ENCODE measurements around the gene FGF19.
A peak's percentile ranks its signal among the peaks of the same experiment; 100 is the strongest.
"Not testable (repeated sequence)": the region's sequence is repeated elsewhere in the genome, so short reads cannot be mapped to it uniquely, and the experiment has no call there.

Gene FGF19

GRCh38 chr11:69716891-69717747 is 13.3 kb upstream of the FGF19 start:
- DNase-seq: no peak

GRCh38 chr11:69716099-69716498 is 12.3 kb upstream of the FGF19 start:
- DNase-seq: no peak

GRCh38 chr11:69715446-69715845 is 11.6 kb upstream of the FGF19 start:
- DNase-seq: no peak

- peak; percentile 52 to 71 (median 64) for DNase-seq
These were observed 8.3 kb upstream of the FGF19 start for GRCh38 chr11:69711822-69712801.

- no peak for DNase-seq
These were observed 5.0 kb upstream of the FGF19 start for GRCh38 chr11:69708736-69709401.

GRCh38 chr11:69707176-69707575 is 3.4 kb upstream of the FGF19 start:
- DNase-seq: no peak

GRCh38 chr11:69705901-69706787 is 2.3 kb upstream of the FGF19 start:
- DNase-seq: no peak

GRCh38 chr11:69705351-69705811 is 1.6 kb upstream of the FGF19 start:
- DNase-seq: no peak

- peak in 2 of 3 donors; percentile 18 to 52 for DNase-seq
These were observed 859 bp upstream of the FGF19 start for GRCh38 chr11:69704508-69705253.

- no peak for DNase-seq
These were observed 412 bp downstream of the FGF19 start for GRCh38 chr11:69703453-69703767.

- DNase-seq: no peak
These were observed 911 bp downstream of the FGF19 start for GRCh38 chr11:69702769-69703452.

GRCh38 chr11:69702239-69702691 is 1.6 kb downstream of the FGF19 start:
- DNase-seq: no peak

- DNase-seq: no peak
These were observed 3.3 kb downstream of the FGF19 start for GRCh38 chr11:69700278-69701140.

GRCh38 chr11:69699213-69699612 is 4.6 kb downstream of the FGF19 start:
- no peak for DNase-seq

- no peak for DNase-seq
These were observed 5.5 kb downstream of the FGF19 start for GRCh38 chr11:69698362-69698761.

- DNase-seq: no peak
These were observed 6.0 kb downstream of the FGF19 start for GRCh38 chr11:69697861-69698260.

- DNase-seq: no peak
These were observed 6.4 kb downstream of the FGF19 start for GRCh38 chr11:69697469-69697843.

- no peak for DNase-seq
These were observed 6.9 kb downstream of the FGF19 start for GRCh38 chr11:69696749-69697468.

- DNase-seq: not testable (repeated sequence)
These were observed 7.8 kb downstream of the FGF19 start for GRCh38 chr11:69695995-69696394.

All from suppressor macrophage treated with lipopolysaccharide for 1 hour (primary cell).